ENCODE measurements around the gene PKP4.

GRCh38 chr2:158407031-158407430, 49.7 kb upstream of the PKP4 start:
- TF ChIP-seq REST (IDR thresholded peaks at IDR 0.05; ENCODE audit: insufficient read depth in 1 of 2, low read depth in 2 of 2, low read length in 2 of 2) (no peak), TAF1 (IDR thresholded peaks at IDR 0.05; ENCODE audit: borderline replicate concordance, insufficient read depth, low read length) (no peak), POLR2AphosphoS5 (IDR thresholded peaks at IDR 0.05; ENCODE audit: low read depth, low read length) (no peak), SIN3A (IDR thresholded peaks at IDR 0.05; ENCODE audit: borderline replicate concordance, insufficient read depth, low read length) (no peak)
